Left kidney (tissue), 2 donors: ENCODE measurements around the gene TMEM135. TPM values are rescaled to one million over a fixed set of nuclear protein-coding genes. Genes with fewer than 3 reads are reported as not detected.
"Not testable (repeated sequence)": the region's sequence is repeated elsewhere in the genome, so short reads cannot be mapped to it uniquely, and the experiment has no call there.

Source experiments
- DNase-seq: peaks from one replicate; pipeline ENCODE4 v3.0.0-alpha.2; 2013
- polyA plus RNA-seq: library from polyadenylated mRNA; unstranded; fragments of 120-200 nt; gene quantifications from one replicate; pipeline ENCODE4 v1.2.1, GENCODE V29; 2013; ENCODE audit not compliant: insufficient read length

TMEM135 gene
- polyA plus RNA-seq, 1 donor, result 42.2 TPM

DNA sequence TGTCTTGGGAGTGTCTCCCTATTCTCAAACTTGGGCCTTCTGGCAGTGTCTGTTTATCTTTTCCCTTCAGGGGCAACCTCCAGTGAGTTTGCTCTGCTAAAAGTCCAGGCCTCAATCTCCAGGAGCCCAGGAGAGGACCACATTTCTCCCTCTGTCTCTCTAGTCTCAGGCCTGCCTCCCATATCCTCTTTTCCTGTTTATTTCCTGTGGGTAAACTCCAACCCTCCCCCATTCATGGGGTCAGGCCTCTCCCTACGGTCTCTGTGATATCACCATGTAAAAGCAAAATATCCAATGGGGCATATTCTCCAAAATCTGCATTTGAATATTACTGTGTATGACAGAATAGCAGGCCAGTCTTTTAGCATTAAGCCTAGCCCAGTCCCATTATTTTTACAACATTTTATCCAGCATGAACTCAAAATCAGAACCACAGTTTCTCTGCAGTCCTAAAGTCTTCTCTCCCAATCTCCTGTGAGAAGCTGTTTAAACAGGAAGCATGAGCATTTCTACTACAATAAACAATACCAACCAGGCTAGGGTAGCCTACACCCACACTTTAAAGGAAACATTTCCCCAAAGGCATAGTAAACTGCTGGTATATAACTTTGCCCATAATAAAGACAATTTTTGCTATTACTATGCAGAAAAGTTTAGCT, 18.0 kb upstream of the TMEM135 start:
- DNase-seq, result no peak

DNA sequence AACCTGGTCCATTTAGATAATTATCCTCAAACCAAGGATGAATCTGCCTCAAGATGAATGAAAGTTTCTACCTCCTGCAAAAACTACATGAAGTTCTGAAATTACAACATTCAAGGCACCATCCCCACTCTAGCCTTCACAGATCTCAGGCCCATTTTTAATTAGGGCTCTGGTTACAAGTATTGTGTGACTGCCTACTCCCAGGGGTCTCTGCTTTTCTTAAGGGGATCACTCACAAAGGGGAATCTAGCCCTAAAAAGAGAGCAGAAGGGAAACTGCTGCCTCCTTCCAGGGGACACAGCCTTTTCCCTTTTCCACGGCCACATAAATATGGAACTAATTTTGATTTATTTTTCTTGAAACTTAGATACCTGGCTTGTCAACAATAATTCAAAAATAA, 17.4 kb upstream of the TMEM135 start:
- no peak for DNase-seq

DNA sequence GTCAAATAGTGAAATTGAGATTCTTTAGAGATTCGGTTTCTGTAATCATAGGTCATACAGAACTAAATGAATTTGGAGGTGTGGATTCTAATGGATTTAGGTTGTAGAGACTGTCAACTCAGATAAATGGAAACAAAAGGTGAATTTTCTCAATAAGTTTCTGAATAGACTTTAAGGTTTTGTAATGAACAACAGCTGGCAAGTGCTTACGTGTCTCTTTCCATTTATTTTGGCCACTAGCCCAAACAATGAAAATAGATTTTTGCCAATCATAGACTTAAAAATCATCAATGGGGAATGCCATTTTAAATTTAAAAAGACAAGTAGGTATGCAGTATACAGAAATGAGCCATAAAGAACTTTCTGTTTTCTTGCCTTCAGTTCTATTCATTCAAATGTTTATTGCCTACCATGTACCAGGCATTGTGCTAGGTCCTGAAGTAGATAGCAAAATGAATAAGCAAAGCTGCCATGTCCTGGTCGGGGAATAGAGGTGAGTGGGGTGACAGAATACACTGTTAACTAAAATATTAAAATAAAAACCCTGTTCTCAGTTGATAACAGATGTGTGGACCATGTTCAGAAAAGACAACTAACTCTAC, 16.9 kb upstream of the TMEM135 start:
- no peak for DNase-seq

DNA sequence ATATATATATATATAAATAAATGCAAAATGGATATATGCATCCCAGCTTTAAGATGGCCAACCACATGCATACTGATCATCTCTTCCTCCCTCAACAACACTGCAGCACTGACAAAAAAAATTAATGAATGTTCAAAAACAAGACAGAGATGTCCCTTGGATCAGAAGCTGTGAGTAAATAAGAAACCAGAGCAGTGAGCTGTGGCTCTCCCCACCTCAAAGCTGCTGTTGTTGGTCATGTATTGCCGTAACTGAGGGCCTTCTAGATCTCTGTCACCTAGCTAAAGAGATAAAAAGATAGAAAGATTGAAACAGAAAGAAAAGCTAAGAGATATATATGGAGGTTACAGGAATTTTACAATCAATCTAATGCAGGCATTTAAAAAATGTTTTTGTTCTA, 15.5 kb upstream of the TMEM135 start:
- DNase-seq, result no peak

DNA sequence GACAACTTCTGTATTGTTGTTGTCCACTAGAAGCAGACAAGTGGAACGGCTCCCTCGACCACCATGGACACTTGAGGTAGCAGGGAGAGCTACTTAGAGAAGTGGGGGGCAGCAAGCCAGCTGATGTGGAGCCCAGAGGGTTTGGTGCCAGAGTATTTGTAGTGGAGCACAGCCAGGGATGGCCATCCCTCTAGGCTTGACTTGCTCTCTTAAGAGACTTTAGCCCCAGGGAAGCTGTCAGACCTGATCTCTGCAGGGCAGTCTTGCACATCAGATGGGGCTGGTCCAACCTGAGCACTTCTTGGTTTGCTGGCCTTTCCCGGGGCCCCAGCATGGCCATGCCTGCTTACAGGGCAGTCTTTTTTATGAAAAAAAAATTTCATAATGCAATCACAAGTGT, 15.0 kb upstream of the TMEM135 start:
- DNase-seq, result no peak

DNA sequence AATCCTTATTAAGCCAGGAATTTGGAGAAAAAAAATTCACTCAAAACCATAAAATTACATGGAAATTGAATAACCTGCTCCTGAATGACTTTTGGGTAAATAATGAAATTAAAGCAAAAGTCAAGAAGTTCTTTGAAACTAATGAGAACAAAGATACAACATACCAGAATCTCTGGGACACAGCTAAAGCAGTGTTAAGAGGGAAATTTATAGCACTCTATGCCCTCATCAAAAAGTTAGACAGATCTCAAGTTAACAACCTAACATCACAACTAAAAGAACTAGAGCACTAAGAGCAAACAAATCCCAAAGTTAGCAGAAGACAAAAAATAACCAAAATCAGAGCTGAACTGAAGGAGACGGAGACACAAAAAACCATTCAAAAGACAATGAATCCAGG, 11.3 kb upstream of the TMEM135 start:
- not testable (repeated sequence) for DNase-seq

DNA sequence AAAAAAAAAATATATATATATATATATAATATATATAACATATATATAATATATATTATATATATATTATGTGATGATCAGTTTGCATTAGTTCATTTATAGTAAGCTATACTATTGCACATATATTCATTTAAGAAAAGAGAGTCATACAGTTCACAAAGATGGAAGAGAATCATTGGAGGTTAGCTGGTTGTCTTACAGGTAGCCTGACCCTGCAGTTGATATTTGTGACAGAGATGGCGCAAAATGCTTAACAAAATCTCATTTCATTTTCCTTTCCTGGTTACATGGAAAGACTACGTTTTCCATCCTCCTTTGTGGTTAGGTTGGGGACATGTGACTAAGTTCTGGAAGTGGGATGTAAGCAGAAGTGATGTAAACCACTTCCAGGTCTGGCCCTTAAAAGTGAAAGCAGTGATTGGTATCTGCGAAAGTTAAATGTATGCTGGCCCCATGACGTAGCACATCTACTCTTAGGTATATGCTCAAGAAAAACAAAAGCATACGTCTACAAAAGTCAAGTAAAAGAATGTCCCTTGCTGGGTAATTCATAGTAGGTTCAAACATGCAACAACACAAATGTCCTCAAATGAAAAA, 7.2 kb upstream of the TMEM135 start:
- DNase-seq, result no peak

DNA sequence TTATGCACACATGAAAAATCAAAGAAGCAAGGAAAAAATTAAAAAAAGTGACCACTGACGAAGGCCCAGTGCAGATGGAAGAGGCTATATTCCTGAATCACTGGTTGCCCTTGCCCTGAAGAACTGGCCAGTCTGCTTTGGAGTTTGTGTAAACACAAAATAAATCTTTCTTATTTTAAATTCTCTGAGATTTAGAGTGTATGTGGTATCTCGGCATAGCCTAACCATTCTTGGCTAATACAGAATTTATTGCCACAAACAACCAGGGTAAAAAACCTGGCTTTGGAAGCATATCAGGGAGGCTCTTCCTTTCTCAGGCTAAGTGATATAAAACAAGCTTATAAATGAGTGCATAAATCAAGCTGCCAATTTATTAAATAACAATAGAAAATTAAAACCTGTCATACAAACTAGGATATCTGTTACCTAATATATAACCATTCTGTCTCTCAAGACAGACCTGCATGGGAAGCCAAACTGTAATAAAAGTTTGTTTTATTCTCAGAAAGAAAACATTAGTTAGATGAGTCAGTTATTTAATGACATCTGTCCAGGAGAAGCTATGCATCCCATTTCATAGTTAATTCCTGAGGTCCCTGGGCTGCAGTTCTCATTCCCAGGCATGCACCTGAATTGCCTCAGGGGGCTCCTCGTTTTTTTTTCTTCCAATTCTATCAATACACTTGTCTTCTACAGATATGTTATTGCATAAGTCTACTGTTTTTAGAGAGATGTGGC, 6.1 kb upstream of the TMEM135 start:
- DNase-seq, result no peak

DNA sequence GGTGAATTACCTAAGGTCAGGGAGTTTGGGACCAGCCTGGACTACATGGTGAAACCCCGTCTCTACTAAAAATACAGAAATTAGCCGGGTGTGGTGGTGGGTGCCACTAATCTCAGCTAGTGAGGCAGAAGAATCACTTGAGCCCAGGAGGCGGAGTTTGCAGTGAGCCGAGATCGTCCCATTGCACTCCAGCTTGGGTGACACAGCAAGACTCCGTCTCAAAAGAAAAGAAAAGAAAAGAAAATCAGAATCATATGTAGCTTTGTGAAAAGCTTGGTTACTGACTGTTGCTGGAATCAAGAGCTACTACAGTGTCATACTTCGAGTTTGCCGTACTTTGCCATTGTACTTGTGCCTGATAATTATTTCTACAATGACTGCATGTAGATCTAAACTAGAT, 4.2 kb upstream of the TMEM135 start:
- DNase-seq, result no peak

DNA sequence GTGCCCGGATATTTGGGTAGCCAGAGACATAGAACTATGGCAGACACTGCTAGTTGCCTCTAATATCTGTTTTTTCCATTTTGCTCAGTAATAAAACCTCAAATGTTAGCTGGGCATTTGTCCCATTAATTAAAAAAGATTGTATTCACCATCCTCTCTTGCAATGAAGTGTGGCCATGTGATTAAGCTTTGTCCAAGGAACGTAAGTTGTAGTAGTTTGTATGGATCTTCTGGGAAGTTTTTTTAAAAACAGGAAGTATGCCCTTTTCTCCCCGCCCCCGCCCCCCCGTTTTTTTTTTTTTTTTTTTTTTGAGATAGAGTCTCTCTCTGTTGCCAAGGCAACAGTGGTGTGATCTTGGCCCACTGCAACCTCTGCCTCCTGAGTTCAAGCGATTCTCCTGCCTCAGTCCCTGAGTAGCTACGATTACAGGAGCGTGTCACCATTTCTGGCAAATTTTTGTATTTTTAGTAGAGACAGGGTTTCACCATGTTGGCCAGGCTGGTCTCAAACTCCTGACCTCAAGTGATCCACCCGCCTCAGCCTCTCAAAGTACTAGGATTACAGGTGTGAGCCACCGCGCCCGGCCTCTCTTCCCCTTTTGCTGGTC, 1.7 kb upstream of the TMEM135 start:
- no peak for DNase-seq

DNA sequence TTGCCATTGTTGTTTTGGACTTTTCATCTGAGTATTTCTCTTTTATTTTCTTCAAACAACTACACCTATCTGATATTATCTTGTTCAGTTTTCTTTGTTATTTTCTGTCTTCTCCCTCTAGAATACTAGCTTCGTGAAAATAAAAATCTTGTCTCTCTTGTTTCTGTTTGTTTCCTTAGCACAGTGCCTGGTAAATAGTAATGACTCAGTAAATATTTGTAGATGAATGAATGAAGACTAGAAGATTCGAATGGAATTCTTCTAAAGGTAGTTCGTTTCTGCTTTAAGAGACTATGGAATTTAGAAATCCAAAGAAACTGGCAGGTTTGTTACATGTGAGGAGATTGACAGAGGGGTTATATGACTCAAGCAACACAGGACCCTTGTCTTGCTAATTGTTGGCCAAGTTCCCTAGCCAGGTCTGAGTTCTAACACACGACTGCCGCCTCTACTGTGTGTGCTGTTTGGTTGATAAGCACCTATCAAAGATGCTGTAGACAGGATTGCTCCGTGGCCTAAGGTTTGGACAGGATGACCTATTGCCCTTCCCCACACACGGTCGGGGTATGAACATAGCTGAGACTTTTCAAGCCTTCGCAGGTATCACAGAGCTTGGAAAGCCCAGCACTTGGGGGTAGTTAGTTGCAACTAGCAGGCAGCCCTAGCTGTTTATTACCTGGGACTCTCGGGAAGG, 831 bp upstream of the TMEM135 start:
- DNase-seq, result peak; percentile 20

DNA sequence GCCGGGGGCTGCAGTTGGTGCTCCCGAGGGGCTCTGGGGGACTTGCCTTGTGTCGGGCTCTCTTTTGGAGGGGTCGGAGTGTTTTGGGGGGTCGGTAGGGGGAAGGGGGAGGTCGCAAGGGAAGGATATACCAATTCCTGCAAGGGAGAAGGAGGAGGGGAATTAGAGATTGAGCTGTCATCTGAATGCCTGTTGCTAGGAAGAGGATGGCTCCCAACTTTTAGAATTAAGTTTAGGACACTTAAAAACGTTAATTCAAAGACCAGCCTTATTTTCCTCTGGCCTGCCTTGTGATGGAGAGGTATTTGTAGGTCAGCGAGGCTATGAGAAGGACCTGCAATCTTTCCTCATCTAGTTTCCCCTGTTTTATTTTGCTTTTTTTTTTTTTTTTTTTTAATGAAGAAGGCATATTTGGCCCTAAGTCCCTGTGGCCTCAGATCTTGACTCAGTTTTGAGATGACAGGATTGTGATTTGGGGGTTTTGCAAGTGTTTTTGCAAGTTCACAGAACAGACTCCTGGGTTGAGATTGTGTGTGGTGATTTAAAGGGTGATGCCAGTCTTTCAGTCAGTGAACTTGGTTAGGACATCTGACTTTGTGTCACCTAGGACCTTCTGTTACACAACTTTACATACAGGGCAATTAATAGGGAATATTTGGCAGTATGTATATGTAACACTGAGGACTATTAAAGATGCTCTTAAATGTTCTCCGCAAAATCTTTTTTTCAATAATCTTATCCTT, 672 bp downstream of the TMEM135 start:
- DNase-seq, result no peak

DNA sequence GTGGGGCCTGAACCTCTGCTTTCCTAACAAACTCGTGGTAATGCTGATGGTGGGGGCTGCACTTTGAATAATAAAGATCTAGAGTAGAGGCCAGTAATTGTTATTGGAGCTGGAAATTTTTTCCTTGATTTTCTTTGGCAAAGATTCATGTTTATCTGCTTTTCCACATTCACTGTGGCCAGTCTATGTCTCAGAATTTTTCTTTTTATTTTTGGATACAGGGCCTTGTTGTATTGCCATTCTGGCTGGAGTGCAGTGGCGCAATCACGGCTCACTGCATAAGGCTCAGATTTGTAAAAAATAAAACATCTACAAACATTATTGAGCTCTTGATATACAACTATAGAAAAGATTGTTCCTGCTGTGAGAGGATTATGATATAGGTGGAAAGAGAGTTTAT, 1.6 kb downstream of the TMEM135 start:
- DNase-seq, result no peak

DNA sequence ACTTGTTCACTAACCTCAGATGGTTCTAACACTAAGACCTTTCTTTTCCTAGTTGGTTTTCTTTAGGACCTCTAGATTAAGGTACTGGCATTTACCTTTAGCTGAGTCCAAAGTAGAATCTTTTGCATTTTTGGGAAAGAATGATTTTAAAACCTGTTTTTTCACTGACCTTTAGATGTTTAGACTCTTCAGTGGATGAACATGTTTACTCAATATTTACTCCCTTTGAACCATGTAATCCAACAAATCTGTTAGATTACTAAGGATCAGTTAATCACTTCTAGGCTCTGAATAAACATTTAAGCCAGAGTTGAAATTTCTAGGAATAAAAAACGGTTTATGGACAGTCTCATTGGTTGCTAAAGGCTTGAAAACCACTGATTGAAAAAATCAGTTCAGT, 6.2 kb downstream of the TMEM135 start:
- no peak for DNase-seq

DNA sequence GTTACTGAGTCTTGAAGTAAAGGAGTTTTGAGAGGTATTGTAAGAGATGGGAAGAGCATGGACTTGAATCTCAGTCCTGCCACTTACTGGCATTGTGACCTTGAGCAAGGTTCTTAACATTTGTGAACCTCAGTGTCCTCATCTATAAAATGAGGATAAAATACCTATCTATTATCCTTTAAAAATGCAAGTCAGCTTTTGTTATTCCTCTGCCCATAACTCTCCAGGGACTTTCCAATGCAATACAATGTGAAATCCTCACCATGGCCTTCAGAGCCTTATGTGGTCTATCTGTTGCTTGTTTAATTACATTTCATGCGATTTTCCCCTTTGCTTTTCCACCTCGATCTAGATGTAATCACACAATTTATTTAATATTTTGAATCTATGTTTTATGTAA, 9.1 kb downstream of the TMEM135 start:
- DNase-seq, result no peak

DNA sequence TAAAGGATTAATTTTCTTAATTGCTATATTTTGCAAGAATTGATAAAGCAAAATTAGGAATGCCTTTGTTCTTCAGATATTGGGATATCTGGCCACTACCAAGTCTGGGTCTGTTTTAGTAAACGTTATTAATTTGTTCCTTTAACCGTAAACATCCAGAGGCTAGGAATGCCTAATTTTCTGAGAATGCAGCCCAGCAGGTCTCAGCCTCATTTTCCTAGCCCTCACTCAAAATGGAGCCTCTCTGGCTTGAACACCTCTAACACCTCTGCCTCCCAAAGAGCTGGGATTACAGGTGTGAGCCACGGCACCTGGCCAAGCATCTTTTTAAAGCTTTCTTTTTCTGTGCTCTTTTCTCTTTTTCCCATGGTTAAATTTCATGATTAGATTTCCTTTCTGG, 18.4 kb downstream of the TMEM135 start:
- no peak for DNase-seq

DNA sequence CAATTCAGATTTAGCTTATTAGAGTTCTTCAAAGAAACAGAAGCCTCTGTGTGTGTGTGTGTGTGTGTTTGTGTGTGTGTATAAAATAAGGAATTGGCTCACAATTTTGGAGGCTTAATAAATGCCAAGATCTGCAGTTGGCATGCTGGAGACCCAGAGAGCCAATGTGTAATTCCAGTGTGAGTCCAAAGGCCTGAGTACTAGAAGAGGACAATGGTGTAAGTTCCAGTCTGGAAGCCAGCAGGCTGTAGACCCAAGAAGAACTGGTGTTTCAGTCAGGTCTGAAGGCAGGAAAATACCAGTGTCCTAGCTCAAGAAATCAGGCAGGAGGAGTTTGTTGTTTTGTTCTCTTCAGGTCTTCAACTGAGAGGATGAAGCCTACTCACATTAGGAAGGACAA, 20.0 kb downstream of the TMEM135 start:
- DNase-seq, result no peak

DNA sequence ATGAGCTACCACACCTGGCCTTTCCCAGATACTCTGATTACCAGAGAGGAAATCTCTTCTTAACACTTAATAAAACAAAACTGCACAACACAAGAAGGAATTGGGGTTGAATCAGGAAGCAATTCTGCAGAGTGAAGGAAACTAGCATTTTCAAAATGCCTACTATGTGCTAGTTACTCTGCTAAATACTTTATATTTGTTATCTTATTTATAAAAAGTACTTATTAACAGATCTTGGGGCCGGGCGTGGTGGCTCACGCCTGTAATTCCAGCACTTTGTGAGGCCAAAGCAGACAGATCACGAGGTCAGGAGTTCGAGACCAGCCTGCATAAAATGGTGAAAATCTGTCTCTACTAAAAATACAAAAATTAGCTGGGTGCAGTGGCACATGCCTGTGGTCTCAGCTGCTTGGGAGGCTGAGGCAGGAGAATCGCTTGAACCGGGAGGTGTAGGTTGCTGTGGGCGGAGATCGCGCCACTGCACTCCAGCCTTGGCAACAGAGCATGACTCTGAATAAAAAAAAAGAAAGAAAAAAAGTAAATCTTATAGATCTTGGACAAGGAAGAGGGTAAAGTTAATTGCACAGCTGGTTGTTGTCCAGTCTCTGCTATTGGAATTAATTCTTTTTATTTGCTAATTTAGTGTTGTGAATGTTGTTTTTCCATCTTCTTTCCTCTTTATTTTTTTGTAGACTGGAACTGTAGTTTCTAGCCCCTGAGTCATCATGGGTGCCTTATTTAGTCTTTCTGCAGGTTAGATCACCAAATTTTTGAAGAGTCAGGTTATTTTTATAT, 22.1 kb downstream of the TMEM135 start:
- no peak for DNase-seq

DNA sequence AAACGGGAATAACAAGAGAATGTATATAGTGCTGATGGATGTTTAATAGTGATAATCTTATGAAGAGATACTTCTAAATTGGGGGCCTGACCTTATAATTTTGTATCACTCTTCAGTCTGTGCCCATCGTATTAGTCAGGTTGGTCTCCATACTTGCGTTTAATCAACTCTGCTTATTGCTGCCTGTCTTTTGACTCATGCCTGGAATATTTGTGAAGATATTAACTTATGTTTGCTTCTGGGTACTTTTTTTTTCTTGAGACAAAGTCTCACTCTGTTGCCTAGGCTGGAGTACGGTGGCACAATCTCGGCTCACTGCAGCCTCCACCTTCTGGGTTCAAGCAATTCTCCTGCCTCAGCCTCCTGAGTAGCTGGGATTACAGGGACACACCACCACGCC, 24.0 kb downstream of the TMEM135 start:
- no peak for DNase-seq

DNA sequence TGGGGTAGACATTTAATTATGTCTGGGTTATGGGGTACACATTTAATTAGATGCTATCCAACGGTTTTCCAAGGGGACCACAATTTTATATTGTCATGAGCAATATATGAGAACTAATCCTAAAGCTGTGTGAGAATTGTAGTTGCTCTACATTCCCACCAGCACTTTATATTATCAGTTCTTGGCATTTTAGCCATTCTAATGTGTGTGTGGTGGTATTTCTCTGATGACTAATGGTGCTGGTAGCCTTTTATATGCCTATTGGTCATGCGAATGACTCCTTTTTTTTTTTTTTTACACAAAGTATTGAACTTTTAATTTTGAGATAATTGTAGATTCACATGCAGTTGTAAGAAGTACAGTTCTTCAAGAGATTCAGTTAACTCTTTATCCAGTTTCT, 26.2 kb downstream of the TMEM135 start:
- no peak for DNase-seq

DNA sequence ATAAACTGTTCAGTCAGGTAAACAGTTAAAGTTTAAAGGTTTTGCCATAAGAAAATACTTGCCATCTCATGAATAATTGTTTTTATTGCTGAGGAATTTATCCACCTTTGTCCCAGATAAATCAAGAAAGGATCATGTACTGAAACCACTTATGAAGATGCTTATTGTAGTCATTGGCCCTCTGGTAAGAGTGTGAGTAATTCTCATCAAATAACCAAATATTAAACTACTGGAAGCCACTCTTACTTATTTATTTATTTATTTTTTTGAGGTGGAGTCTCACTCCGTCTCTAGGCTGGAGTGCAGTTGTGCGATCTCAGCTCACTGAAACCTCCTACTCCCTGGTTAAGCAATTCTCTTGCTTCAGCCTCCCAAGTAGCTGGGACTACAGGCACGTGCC, 35.1 kb downstream of the TMEM135 start:
- no peak for DNase-seq
